ENCODE measurements around the gene ARHGAP8.

The ARHGAP8 gene

DNA sequence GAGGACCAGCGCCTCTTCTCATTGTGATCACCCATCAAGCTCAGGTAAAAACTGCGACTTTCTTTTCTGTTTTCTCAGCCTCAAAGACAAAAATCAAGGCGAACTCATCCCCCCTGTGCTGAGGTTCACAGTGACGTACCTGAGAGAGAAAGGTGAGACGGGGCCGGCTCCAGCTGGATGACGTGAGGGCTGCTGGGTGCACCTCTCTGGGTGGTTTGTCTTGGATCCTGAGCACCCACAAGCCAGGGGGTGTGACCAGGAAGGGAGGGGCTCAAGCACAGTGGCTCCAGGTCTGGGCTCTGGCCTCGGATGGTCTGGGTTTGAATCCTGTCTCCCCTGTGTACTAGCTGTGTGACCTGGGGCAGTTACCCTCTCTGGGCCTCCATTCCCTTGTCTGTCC is 92.8 kb downstream of the ARHGAP8 start:
- no peak for DNase-seq (ENCODE audit: low spot score)
- TF ChIP-seq CTCF (IDR thresholded peaks at IDR 0.05; ENCODE audit: extremely low read depth, insufficient read depth, missing control alignments): no peak
- in situ Hi-C loops (cut with MboI; ENCODE audit: low pct_unique_long_range_greater_than_20kb, low sequenced_read_pairs, unreplicated experiment): no loop called here

DNA sequence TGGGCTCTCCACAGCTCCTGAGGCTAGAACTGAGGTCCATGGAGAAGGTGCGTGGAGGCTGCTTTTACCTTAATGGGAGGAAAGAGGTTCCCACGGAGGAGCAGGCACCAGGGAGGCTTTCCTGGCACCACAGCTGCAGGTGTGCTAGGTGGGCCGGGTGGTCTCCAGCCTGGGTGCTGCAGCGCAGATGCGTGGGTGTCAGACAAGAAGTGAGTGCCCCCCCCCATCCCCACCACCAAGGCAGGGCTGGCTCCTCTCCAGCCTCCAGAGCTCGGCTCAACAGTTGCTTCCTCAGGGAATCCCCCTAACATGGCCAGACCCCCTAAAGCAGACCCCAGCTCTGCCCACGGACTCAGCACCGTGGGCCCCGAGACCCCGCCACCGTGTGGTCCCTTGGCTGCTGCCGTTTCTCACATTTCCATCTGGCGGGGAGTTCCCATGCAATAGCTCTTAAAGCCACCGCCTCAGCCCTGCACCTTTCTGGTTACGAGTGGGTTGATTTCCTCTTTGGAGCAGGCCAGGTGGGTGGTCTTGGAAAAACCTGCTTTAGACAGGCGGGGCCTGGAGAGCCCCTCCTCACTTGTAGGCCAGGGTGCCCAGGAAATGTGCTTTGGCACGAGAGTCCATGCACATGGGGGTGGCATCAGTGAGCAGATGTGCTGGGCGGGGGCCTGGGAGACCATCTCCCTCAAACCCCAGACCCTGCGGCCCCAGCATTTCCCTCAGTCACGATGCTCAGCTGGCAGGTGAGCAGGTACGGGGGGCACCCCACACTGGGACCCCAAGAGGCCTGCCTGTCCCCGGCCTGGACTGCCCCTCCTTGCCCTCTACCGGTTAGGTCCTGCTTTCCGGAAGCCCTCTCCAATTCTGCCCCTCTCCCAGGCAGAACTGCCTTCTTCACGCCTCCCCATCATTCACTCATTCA is 93.7 kb downstream of the ARHGAP8 start:
- no peak for DNase-seq (ENCODE audit: low spot score)
- no peak for TF ChIP-seq CTCF (IDR thresholded peaks at IDR 0.05; ENCODE audit: extremely low read depth, insufficient read depth, missing control alignments)
- in situ Hi-C loops (cut with MboI; ENCODE audit: low pct_unique_long_range_greater_than_20kb, low sequenced_read_pairs, unreplicated experiment): no loop called here

- DNase-seq (ENCODE audit: low spot score): no peak
- in situ Hi-C loops (cut with MboI; ENCODE audit: low pct_unique_long_range_greater_than_20kb, low sequenced_read_pairs, unreplicated experiment): no loop called here
- no peak for TF ChIP-seq CTCF (IDR thresholded peaks at IDR 0.05; ENCODE audit: extremely low read depth, insufficient read depth, missing control alignments)
Measured at GRCh38 chr22:44846726-44847275, 94.4 kb downstream of the ARHGAP8 start.

- DNase-seq (ENCODE audit: low spot score): no peak
- in situ Hi-C loops (cut with MboI; ENCODE audit: low pct_unique_long_range_greater_than_20kb, low sequenced_read_pairs, unreplicated experiment): no loop called here
- TF ChIP-seq CTCF (IDR thresholded peaks at IDR 0.05; ENCODE audit: extremely low read depth, insufficient read depth, missing control alignments): no peak
Measured at GRCh38 chr22:44847380-44847779, 95.0 kb downstream of the ARHGAP8 start.

DNA sequence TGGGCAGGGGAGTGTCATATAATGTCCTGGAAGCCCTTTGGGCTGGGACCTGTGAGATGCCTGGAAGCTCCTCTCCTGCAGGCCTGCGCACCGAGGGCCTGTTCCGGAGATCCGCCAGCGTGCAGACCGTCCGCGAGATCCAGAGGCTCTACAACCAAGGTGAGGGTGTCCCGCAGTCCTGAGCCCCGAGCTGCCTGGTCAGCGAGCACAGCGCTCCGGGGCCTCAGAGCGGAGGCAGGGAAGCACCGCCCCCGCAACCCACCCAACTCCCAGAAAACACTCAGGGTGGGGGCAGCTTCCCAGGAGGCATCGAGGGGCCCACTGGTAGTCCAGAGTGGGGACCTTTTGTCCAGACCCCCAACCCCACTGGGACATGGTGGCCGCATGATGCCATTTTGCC is 95.5 kb downstream of the ARHGAP8 start:
- no peak for TF ChIP-seq CTCF (IDR thresholded peaks at IDR 0.05; ENCODE audit: extremely low read depth, insufficient read depth, missing control alignments)
- in situ Hi-C loops (cut with MboI; ENCODE audit: low pct_unique_long_range_greater_than_20kb, low sequenced_read_pairs, unreplicated experiment): no loop called here

DNA sequence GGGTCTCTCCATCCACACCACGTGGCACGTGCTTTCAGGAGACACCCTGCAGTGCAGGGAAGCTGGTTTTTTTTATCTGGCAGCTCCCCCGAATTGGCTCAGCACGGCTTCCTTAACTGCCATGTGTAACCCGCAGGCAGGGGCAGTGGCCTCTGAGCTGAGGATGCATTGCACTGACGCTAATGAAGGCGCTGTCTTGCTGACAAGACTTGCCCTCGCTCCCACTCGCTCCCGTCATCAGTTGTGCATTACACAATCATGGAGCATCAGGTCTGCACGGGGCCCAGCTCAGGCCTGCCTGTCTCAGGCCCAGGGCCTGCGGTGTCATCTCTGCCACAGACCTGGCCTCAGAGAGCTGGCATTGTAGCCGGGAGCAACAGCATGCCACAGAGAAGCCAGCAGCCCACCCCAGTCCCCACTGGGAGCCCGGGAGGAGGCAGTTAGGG is 95.9 kb downstream of the ARHGAP8 start:
- TF ChIP-seq CTCF (IDR thresholded peaks at IDR 0.05; ENCODE audit: extremely low read depth, insufficient read depth, missing control alignments): no peak
- DNase-seq (ENCODE audit: low spot score): no peak
- in situ Hi-C loops (cut with MboI; ENCODE audit: low pct_unique_long_range_greater_than_20kb, low sequenced_read_pairs, unreplicated experiment): no loop called here

More for the DNA sequence above, 95.5 kb downstream of the ARHGAP8 start:
- no peak for DNase-seq (ENCODE audit: low spot score)
